Activated T-helper 2 cell treated with anti-CD3 and anti-CD28 coated beads, Interferon-gamma antibody, Interleukin-2, Interleukin-4, amounts not matched to agents 10 μg/mL and 5 μg/mL and 100 μg/mL, durations not matched to agents 14 hours and 24 hours and 36 hours (primary cell): ENCODE data around the gene LIN37. TPM values are rescaled to one million over a fixed set of nuclear protein-coding genes. Genes with fewer than 3 reads are reported as not detected.
"Not testable (repeated sequence)": the region's sequence is repeated elsewhere in the genome, so short reads cannot be mapped to it uniquely, and the experiment has no call there.

Experiments
- DNase-seq: peaks from one replicate; pipeline ENCODE4 v3.0.0; 2021; ENCODE audit warnings: low spot score
- H3K27ac Mint-ChIP-seq: one replicate; pipeline ENCODE4 v1.8.0; 2021; ENCODE audit warnings: mixed read lengths
- H3K27me3 Mint-ChIP-seq: one replicate; pipeline ENCODE4 v1.8.0; 2021; ENCODE audit warnings: low read depth, mixed read lengths
- H3K36me3 Mint-ChIP-seq: one replicate; pipeline ENCODE4 v1.8.0; 2021; ENCODE audit warnings: low read depth, mixed read lengths
- H3K4me1 Mint-ChIP-seq: one replicate; pipeline ENCODE4 v1.8.0; 2021; ENCODE audit warnings: low read depth, mixed read lengths
- H3K4me3 Mint-ChIP-seq: one replicate; pipeline ENCODE4 v1.8.0; 2021; ENCODE audit warnings: low read depth, mild to moderate bottlenecking, moderate library complexity, mixed read lengths
- H3K9me3 Mint-ChIP-seq: one replicate; pipeline ENCODE4 v1.8.0; 2021; ENCODE audit warnings: mixed read lengths
- intact Hi-C: fragments of 100-400 bp; cut with micrococcal nuclease; formaldehyde crosslinking; loops from one replicate; pipeline ENCODE4 v1.15.1; 2023
- total RNA-seq: library from RNA; stranded (reverse); gene quantifications from 2 replicates; pipeline ENCODE4 v1.2.3, GENCODE V29; 2022

Gene LIN37
- total RNA-seq, 1 donor from 2014 or later: 10.0 TPM

GRCh38 chr19:35767288-35768081 is 19.1 kb downstream of the LIN37 start:
- Mint-ChIP-seq H3K27ac (no peak overlapping the region), H3K4me1 (no peaks in the 10 kb centered on the region), H3K9me3 (no peaks in the 10 kb centered on the region), H3K36me3 (peaks cover 30% of the 10 kb centered on the region), H3K4me3 (no peak overlapping the region), H3K27me3 (no peaks in the 10 kb centered on the region)
- no peak for DNase-seq
- intact Hi-C loops: no loop called here

GRCh38 chr19:35768082-35768421 is 19.7 kb downstream of the LIN37 start:
- no peaks in the 10 kb centered on the region for H3K27me3 Mint-ChIP-seq
- H3K4me1 Mint-ChIP-seq: no peaks in the 10 kb centered on the region
- peaks cover 30% of the 10 kb centered on the region for H3K36me3 Mint-ChIP-seq
- H3K4me3 Mint-ChIP-seq: no peak overlapping the region
- no peaks in the 10 kb centered on the region for H3K9me3 Mint-ChIP-seq
- intact Hi-C loops: no loop called here
- DNase-seq: no peak
- no peak overlapping the region for H3K27ac Mint-ChIP-seq

DNA sequence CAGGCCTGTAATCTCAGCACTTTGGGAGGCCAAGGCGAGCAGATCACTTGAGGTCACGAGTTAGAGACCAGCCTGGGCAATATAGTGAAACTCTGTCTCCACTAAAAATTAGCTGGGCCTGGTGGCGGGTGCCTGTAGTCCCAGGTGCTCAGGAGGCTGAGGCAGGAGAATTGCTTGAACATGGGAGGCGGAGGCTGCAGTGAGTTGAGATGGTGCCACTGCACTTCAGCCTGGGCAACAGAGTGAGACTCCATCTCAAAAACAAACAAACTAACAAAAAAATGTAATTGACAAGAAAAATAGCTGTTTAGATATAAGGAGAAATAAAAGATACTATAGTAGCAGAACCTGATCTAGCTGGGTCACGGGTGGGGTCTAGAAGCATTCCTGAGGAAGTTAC is 24.0 kb downstream of the LIN37 start:
- intact Hi-C loops, H3K4me3 Mint-ChIP-seq, H3K9me3 Mint-ChIP-seq, H3K27me3 Mint-ChIP-seq, DNase-seq, H3K27ac Mint-ChIP-seq: not testable (repeated sequence)
- peaks cover 18% of the 10 kb centered on the region for H3K4me1 Mint-ChIP-seq
- H3K36me3 Mint-ChIP-seq: peaks cover 17% of the 10 kb centered on the region

DNA sequence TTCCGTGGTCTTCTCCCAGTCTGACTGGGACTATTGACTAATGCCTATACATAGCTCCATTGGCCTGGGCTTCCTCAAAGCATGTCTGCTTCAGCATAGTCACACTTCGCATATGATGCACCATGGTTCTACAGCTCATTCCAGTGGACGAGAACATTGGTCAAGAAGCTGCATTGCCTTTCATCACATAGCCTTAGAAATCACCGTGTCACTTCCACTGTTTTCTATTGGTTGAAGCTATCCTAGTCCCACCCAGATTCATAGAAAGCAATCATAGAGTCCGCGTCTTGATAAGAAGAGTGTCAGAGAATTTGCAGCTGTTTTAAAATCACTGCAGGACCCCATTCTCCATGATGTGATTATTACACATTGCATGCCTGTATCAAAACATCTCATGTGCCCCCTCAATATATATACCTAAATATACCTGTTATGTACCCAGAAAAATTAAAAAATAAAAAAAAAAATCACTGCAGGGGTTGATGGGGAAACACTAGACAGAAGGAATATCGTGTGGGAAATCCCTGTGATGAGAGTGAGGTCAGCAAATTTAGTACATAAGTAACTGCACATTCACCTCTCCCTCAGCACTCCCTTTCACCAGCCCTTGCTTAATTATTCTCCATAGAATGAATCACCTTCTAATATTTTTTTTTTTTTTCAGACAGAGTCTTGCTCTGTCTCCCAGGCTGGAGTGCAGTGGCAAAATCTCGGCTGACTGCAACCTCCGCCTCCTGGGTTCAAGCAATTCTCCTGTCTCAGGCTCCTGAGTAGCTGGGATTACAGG is 24.8 kb downstream of the LIN37 start:
- Mint-ChIP-seq H3K4me1 (peaks cover 18% of the 10 kb centered on the region), H3K4me3 (no peak overlapping the region), H3K36me3 (peaks cover 12% of the 10 kb centered on the region), H3K27ac (no peak overlapping the region), H3K9me3 (no peaks in the 10 kb centered on the region), H3K27me3 (no peaks in the 10 kb centered on the region)
- DNase-seq: no peak
- intact Hi-C loops: no loop called here

DNA sequence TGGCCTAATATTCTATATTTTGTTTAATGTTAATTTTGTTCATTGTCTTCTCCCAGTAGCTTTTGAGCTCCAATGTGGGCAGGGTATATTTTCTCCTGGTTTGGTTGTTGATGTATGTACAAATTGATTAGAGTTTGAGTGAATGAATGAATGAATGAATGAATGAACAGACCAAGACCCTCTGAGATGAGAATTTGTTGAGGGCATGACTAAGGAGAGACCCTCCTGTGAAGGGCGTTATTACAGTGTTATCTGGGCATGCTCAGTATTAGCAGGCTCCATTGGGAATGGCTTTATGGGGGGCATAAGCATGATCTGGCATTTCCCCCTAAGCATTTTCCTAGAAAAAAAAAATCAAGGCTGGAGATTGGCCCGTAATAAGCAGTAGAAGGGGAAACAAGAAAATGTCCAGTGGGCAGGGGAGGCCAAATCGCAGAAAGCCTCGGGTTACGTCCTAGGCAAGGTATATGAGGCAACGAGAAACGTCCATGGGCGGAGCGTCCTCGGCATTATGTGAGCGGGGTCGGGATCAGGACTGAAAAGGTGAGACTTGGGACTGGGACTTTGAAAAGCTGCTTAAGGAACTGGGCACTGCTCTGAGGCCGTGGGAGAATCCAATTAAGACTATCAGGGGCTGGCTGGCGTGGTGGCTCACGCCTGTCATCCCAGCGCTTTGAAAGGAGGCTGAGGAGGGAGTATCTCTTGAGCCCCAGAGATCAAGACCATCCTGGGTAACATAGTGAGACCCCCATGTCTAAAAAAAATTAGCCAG is 26.1 kb downstream of the LIN37 start:
- Mint-ChIP-seq H3K4me1 (peaks cover 21% of the 10 kb centered on the region), H3K27ac (no peak overlapping the region), H3K27me3 (no peaks in the 10 kb centered on the region), H3K4me3 (peak overlapping the region; percentile 83), H3K9me3 (no peaks in the 10 kb centered on the region), H3K36me3 (peaks cover 8% of the 10 kb centered on the region)
- no peak for DNase-seq
- intact Hi-C loops: loop anchor here (1.0 to 2.0 kb wide), 3 partner anchors 16 to 57 kb away; partner anchors contain the start of genes LIN37 and PROSER3

- Mint-ChIP-seq H3K36me3 (peaks cover 8% of the 10 kb centered on the region), H3K27me3 (no peaks in the 10 kb centered on the region), H3K4me1 (peaks cover 21% of the 10 kb centered on the region), H3K27ac (peak overlapping the region; percentile 20), H3K9me3 (no peaks in the 10 kb centered on the region), H3K4me3 (peak overlapping the region; percentile 83)
- DNase-seq: no peak
- intact Hi-C loops: loop anchor here (1.0 to 2.0 kb wide), 3 partner anchors 16 to 58 kb away; partner anchors contain the start of genes LIN37 and PROSER3
Measured at GRCh38 chr19:35775046-35775297, 26.6 kb downstream of the LIN37 start.

DNA sequence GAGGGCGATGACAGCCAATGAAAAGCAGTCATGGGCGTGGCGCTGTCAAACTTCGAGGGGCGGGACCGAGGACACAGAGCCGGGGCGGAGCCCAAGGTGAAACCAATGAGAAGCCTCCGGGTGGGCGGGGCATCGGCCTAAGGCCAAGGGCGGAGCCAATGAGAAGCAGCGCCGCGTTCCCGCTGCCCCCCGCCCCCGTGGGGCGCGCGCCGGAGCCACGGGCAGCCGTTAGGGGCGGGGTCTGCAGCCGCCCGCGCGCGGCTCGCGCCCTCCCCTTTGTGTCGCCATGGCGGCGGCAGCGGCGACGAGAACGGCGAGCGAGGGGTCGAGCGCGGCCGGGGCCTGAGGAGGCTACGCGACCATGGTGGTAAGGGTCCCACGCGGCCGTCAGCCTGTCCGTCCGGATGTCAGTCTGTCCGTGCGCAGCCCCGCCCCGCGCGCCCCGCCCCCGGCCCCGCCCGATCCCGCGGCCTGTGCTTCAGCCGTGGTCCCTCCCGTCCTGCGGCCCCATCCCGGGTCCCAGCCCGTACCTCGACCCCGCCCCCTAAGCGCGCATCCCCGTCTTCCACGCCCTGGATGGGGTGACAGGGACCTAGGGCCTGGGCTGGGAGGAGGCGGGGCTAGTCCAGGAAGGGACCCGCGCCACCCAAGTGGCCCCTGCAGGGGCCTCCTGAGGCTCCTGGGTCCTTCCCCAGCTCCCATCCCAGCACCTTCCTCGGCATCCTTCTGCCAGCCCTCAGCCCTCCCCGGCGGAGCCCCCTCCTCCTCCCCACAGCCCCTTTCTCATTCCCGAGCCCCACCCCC is 27.1 kb downstream of the LIN37 start, which contains the start of gene ARHGAP33:
Gene ARHGAP33 (plus strand): TSS at position 267 of the 804 bp plus-strand sequence. CDS start 95 bp downstream, at position 362.
- Mint-ChIP-seq H3K27me3 (no peaks in the 10 kb centered on the region), H3K4me3 (peak within 1 kb of the TSS; percentile 86), H3K4me1 (peaks cover 21% of the 10 kb centered on the region), H3K9me3 (no peaks in the 10 kb centered on the region), H3K27ac (peak within 1 kb of the TSS; percentile 73), H3K36me3 (peaks cover 5% of the 10 kb centered on the region)
- peak; percentile 99 for DNase-seq
- intact Hi-C loops: loop anchor here (1.0 to 2.0 kb wide), 3 partner anchors 17 to 58 kb away; partner anchors contain the start of genes LIN37 and PROSER3

GRCh38 chr19:35776102-35776788 is 27.9 kb downstream of the LIN37 start:
- H3K27ac Mint-ChIP-seq: peak overlapping the region; percentile 73
- peak overlapping the region; percentile 86 for H3K4me3 Mint-ChIP-seq
- peaks cover 21% of the 10 kb centered on the region for H3K4me1 Mint-ChIP-seq
- H3K36me3 Mint-ChIP-seq: peaks cover 7% of the 10 kb centered on the region
- no peaks in the 10 kb centered on the region for H3K27me3 Mint-ChIP-seq
- no peak for DNase-seq
- H3K9me3 Mint-ChIP-seq: no peaks in the 10 kb centered on the region
- intact Hi-C loops: no loop called here

DNA sequence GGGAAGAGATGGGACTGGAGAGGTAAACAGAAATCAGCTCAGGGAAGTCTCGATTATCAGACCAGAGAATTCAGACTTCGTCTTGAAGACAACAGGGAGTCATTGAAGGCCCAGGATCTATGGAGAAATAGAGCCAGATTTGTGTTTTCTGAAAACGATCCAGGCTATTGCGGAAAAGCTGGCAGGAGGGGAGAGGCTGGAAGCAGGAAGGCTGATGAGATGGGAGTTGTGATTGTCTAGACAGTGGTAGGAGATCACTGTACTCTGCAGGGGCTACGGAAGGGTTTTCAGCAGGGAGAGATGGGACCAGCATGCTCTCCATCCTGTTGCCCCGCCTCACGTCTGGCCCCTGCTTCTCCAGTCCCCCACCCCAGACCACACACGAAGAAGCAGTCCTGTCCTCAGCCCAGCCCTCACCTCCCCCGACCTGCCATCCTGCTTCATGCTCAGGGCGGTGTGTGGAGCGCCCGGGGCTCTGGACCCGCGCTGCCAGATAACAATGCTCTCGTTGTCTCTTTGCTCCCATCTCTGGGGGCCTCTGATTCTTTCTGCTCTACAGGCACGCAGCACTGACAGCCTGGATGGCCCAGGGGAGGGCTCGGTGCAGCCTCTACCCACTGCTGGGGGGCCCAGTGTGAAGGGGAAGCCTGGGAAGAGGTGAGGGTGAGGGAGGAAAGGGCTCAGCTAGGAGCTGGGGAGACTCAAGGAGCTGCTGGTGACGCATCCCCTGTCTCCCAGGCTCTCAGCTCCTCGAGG is 28.9 kb downstream of the LIN37 start:
- Mint-ChIP-seq H3K27ac (no peak overlapping the region), H3K9me3 (no peaks in the 10 kb centered on the region), H3K4me1 (peaks cover 21% of the 10 kb centered on the region), H3K4me3 (peak overlapping the region; percentile 24), H3K36me3 (peaks cover 13% of the 10 kb centered on the region), H3K27me3 (no peaks in the 10 kb centered on the region)
- intact Hi-C loops: no loop called here
- no peak for DNase-seq

DNA sequence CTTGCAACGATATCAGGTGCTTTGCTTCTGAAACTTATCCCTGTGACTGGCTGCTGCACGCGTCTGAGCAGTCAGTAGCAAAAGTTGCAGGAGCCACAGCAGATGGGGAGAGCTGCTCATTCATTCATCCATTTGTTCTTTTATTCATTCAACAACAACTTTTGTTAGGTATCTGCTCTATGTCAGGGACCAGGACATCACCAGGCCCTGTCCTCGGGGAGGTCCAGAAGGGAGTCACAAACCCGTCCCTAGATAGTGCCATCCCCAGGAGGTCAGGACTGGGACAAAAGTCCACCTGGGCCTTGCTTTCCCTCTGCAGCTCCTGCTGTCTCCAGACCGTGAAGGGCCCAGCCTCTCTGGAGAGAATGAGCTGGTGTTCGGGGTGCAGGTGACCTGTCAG is 29.6 kb downstream of the LIN37 start:
- Mint-ChIP-seq H3K4me1 (peaks cover 21% of the 10 kb centered on the region), H3K4me3 (no peak overlapping the region), H3K36me3 (peaks cover 17% of the 10 kb centered on the region), H3K27me3 (no peaks in the 10 kb centered on the region), H3K9me3 (no peaks in the 10 kb centered on the region), H3K27ac (no peak overlapping the region)
- DNase-seq: no peak
- intact Hi-C loops: no loop called here

GRCh38 chr19:35779033-35779432 is 30.7 kb downstream of the LIN37 start:
- DNase-seq: no peak
- Mint-ChIP-seq H3K27me3 (no peaks in the 10 kb centered on the region), H3K4me1 (peaks cover 21% of the 10 kb centered on the region), H3K36me3 (peaks cover 24% of the 10 kb centered on the region), H3K27ac (no peak overlapping the region), H3K9me3 (no peaks in the 10 kb centered on the region), H3K4me3 (no peak overlapping the region)
- intact Hi-C loops: no loop called here
